Activated effector memory CD4-positive, alpha-beta T cell treated with anti-CD3 and anti-CD28 coated beads, Interleukin-2, amount 50 U/mL, for 16 hours (primary cell): Measurements from ENCODE around the gene KDR.

Experiments
- DNase-seq: peaks from one replicate; pipeline ENCODE4 v3.0.0-alpha.2; 2020

KDR gene

GRCh38 chr4:55077577-55077976 lies 47.8 kb downstream of the KDR start:
- DNase-seq: no peak

- no peak for DNase-seq
Measured at GRCh38 chr4:55075823-55076716, 49.3 kb downstream of the KDR start.

- no peak for DNase-seq
Measured at GRCh38 chr4:55075376-55075775, 50.0 kb downstream of the KDR start.

DNA sequence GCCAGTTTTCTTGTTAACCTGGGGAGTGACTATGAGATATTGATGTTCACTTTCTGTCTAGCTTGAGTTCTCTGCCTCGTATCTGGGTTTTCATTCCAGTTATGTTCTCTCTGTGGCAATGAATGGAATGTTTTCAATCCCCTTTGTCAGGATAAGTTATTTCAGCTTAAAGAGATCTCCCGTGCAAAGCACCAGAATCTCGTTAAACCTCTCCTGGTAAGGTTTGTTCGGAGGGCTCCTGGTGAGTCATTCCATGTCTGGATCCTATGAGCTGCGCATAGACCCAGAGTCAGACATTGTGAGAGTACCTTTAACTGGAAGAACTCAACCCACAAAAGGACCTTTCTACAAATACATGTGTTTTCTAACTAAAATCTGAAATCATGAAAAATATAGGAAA lies 51.0 kb downstream of the KDR start:
- no peak for DNase-seq

- DNase-seq: no peak
Measured at GRCh38 chr4:55071951-55072350, 53.4 kb downstream of the KDR start.

DNA sequence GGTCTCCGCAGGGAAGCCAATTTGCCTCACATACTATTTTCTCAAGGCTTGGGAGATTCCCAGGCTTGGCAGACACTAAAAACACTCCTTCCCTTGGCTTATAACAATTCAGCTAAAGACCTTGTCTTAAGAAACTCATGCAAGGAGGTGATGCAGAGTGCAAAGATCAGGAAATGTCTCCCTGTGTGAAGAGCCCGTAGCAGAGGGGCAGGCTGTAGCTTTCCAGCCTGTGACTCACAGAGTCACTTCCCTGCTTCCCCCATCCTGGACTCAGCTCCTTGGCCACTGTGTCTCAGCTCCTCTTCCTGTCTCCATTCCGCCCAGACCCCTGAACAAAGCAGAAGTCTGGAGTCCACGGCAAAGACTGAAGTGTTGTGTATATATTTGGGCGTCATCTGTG lies 56.1 kb downstream of the KDR start:
- DNase-seq: no peak

DNA sequence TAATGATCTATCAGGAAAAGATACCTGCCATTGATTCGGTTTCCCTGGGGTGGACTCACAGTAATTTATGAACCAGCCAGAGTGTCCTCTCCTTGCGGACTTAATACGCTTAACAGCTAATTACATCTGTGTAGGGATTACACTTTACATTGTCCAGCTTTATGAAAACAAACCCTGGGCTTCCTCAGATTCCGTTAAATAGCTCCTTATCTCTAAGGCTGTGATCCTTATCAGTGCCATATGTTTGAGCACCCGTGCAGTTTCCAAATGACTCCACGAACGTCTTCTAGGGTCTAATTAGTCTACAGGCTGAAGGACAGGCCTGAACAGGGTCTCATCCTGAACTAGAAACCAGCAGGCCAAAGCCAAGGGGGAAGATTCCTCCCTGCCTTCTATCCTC lies 56.9 kb downstream of the KDR start:
- no peak for DNase-seq

DNA sequence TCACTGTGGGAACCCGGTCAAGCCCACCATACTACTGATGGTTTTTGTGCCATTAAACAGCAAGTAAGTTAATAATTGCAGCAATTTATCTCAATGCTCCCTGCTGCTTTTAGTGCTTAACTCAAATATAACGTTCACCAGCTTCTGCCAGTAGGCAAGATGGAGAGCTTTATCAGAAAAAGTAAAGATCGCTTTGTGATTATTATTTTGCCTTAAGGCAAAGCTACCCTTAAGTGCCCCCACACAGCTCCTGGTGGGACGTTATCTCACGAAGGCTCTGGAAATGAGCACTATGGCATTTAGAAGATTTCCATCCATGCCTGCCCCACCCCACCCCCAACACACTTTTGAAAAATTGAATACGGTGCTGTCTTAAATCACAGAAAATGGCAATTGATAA lies 59.4 kb downstream of the KDR start:
- no peak for DNase-seq

- no peak for DNase-seq
Measured at GRCh38 chr4:55055529-55055928, 69.9 kb downstream of the KDR start.

DNA sequence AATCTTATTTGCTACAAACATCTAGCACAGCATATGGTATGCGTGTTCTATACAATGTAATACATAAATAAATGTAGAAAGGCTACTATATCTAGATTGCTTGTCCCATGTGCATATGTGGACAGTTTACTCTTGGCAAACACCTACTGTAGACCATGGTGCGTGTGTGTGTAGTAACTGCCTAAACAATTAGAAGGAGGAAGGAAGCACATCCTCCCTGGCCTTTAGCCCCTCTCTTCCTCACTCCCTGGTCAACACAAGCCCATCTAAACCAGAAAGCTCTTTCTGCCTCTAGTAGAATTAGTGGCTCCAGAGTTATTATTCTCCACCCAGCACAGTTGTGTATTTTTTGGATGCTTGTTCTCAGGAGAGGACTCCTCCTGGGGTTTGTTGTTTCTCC lies 73.9 kb downstream of the KDR start:
- no peak for DNase-seq

GRCh38 chr4:55050418-55050950 lies 74.9 kb downstream of the KDR start:
- DNase-seq: no peak

GRCh38 chr4:55038176-55038890 lies 87.1 kb downstream of the KDR start:
- DNase-seq: no peak

DNA sequence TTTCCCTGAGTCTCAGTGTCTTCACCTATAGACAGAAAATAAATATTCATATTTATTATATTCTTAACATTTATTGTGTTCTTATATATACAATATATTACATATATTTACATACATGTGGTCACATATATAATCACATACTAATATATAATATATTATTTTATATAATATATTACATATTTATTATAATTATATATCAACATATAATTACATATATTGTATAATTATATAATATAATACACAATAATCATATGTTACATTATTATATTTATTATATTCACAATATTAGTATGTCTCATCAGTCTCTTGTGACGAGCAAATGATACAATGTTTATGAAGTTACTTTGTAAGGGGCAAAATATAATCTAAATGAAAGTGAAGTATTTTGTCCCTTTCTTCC lies 87.7 kb downstream of the KDR start:
- DNase-seq: no peak

DNA sequence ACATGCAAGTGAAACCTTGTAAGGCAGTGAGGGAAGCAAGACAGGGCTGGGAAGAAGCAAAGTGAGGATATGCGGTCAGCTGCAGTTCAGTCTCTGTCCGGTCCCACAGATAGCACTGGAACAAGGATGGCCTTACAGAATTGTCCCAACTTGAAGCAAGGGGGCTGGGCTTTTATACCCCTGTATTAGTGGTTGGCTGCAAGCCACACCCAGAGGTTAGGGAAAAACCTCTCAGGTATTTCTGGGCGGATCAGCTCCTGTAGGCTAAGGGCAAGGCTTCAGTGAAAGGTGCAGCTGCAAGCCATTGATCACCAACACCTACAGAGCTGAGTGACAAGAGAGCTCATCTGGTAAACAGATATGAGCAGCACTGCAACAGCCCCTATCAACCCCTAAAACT lies 89.0 kb downstream of the KDR start:
- DNase-seq: no peak

DNA sequence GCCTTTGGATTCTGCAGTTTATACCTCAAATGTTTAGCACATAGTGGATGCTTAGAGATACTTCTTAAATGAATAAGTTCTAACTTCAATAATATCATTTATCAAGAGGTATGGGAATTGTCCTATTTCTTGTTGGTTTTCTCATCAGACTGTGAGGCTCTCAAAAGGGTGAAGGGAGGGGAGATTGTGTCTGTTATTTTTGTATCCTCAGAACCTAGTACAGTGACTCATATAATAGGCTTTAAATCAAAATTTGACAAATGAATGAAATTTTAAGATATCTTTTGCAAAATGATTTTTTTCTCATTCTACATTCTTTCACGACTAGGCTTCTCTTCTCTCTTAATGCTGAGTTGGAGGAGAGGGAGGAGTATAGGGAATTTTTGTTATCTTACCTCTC lies 89.5 kb downstream of the KDR start:
- DNase-seq: no peak

- no peak for DNase-seq
Measured at GRCh38 chr4:55033296-55033695, 92.1 kb downstream of the KDR start.

GRCh38 chr4:55032788-55033187 lies 92.6 kb downstream of the KDR start:
- DNase-seq: no peak

- no peak for DNase-seq
Measured at GRCh38 chr4:55032179-55032578, 93.2 kb downstream of the KDR start.

DNA sequence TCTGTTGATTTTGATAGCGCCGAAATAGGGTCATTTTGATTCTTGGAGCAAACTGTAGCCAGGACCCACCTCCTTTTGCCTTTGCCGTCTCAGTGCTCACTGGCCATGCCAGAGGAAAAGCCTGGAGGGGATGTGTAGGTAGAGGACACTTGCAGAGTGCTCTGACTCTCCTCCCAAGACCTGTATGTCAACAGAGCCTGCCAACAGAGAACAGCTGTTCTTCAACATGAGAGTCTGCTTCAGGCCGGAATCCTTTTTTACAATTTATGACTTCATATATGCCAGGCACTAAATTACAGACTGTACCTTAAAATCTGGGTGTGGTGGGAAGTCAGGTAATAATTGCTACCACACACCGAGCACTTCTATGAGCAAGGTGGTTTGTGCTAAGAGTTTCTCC lies 94.2 kb downstream of the KDR start:
- no peak for DNase-seq

DNA sequence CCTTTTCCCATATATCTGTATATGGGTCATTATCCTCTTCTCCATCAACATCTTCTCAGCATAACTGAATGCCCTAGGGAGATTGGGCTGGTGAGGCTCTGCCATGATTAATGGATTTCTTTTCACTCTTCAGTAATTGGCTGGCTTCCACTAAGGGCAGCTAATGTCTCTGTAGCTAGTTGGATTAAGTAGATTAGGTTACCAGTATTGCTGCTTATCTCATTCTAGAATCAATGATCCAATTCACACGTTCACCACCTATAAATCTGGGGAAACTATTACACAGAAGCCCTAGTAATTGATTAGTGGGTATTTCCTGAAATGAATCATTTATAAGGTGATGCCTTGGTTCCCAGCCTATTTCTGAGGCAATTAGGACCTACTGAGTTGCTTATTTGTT lies 94.8 kb downstream of the KDR start:
- DNase-seq: no peak

DNA sequence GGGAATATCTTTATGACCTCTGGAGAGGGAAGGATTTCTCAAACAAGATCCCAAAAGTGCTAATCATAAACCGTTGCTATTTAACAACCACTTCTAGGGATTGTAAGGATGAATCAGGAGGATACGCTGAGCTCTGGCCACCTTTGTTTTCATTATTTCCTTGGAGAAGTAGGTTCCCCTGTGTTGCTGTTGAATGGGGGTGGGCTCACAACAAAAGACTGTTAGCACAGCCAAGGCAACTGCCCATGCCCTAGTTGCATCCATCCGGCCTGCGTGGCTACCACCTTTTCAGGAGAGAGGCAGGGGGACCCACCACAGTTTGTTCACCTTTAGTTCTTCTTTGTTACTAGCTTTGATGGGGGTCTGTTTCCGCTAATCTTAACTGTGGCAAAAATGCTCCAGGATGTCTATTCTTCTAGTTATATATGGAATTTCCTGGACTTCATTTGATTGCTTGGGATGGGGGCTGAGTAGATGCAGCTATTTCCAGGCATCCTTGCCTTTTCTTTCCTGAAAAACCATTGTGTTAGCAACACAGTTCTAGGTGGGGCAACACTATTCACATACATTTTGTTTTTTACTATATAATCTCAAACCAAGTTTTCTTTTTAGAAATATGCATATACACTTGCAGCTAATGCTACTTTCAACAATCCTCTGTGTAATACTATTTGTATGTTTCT lies 95.4 kb downstream of the KDR start:
- no peak for DNase-seq

DNA sequence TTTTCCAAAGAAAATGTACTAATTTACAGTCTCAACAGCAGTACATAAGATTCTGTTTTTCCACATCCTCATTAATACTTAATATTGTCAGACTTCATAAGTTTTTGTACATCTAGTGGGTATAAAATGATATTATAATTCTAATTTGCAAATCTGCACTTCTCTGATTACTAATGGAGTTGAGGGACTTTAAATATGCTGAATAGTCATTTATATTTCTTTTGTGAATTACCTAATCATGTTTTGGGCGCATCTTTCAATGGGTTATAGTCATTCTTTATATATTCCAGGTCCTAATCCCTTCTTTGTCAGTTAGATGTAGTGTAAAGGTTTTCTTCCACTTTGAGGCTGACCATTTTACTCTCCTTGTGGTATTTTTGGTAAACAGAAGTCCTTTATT lies 96.1 kb downstream of the KDR start:
- DNase-seq: no peak
